Measurements from ENCODE around the gene MRPL27.

GRCh38 chr17:50381260-50381815 is 8.4 kb upstream of the MRPL27 start:
- TF ChIP-seq POLR2A (IDR thresholded peaks at IDR 0.05) (no peak), CTCF (IDR thresholded peaks at IDR 0.05) (no peak)

Measured in Peyer's patch (tissue), 4 donors.